GM18511 (cell line): ENCODE measurements around the gene RPP40.
A peak's percentile ranks its signal among the peaks of the same experiment; 100 is the strongest.
"Not testable (repeated sequence)": the region's sequence is repeated elsewhere in the genome, so short reads cannot be mapped to it uniquely, and the experiment has no call there.

ENCODE experiments used
- ATAC-seq: cut with Tn5 transposase; IDR thresholded peaks from one replicate; pipeline ENCODE4 v1.9.1; 2021; ENCODE audit warnings: mild to moderate bottlenecking, moderate library complexity; ENCODE audit not compliant: unreplicated experiment

The RPP40 gene

DNA sequence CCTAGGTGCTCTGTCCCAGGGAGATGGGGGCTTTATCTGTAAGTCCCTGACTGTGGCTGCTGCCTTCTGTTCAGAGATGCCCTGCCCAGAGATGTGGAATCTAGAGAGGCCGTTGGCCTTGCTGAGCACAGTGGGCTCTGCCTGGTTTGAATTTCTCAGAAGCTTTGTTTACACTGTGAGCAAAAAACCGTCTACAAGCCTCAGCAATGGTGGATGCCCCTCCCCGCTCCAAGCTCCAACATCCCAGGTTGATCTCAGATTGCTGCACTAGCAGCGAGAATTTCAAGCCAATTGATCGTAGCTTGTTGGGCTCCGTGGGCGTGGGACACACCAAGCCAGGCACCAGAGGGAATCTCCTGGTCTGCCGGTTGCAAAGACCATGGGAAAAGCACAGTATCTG, 16.3 kb upstream of the RPP40 start:
- no peak for ATAC-seq

DNA sequence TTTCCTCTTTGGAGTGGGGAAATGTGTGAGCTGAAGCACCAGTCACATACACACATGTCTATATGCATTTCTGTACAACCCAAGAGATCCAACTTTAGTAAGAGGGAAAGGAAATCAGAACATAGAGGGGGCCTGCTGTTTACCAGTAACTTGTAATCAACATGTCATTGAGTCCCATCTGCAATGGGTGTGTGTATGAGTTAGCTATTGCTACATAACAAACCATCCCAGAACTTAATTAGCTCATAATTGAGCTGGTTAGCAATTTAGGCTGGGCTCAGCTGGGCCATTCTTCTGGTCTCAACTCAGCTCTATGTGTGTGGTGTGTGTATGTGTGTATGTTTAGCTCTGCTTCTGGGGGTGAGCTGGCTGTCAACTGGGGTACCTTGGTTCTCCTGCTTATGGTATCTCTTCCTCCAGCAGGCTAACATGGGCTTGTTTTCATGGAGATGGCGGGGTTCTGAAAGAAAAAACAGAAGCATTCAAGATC, 10.3 kb upstream of the RPP40 start:
- ATAC-seq, result no peak

- ATAC-seq, result no peak
These were observed 8.7 kb upstream of the RPP40 start for GRCh38 chr6:5012519-5012918.

DNA sequence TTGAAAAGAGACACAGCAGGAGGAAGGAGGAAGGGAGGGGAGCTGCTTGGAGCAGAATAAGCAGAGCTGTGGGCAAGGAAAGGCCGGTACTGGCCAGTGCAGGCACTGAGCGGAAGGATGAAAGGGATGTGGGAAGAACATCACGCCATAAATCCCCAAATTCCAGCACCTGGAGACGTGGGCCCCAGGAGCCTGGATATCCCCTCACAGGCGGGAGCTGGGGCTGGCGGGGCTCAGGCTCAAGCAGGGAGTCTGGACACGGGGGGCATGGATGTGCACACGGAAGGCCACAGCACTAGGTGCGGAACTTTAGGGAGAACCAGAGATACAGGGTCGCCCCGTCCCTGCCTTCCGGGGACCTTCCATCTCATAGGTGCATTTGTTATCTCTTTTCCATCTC, 7.5 kb upstream of the RPP40 start:
- no peak for ATAC-seq

DNA sequence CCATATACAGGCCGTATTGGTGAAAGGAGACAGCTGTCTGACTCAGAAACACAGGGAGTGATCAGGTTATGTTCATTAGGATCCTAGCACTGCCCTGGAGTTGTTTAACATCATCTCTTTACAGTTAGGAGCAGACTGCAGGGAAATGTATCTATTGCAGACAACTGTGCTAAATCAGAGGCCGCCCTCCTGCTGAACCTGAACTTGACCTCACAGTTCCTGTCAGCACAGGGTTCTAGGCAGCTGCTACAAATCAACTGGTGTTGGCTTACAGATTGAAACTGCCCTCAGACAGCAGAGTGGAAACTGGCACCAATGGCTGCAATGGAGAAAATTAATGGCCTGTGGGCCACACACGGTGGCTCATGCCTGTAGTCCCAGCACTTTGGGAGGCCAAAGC, 3.7 kb upstream of the RPP40 start:
- ATAC-seq, result no peak

GRCh38 chr6:5006222-5006621, 2.4 kb upstream of the RPP40 start:
- ATAC-seq, result no peak

DNA sequence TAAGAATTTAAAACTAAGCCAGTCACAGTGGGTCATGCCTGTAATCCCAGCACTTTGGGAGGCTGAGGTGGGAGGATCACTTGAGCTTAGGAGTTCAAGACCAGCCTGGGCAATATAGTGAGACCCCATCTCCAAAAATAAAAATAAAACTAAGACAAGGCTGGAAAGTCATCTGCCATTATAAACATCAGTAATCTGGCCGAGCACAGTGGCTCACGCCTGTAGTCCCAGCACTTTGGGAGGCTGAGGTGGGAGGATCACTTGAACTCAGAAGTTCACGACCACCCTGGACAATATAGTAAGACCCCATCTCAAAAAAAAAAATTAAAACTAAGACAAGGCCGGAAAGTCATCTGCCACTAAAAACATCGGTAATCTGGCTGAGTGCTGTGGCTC, 1.2 kb upstream of the RPP40 start:
- not testable (repeated sequence) for ATAC-seq

DNA sequence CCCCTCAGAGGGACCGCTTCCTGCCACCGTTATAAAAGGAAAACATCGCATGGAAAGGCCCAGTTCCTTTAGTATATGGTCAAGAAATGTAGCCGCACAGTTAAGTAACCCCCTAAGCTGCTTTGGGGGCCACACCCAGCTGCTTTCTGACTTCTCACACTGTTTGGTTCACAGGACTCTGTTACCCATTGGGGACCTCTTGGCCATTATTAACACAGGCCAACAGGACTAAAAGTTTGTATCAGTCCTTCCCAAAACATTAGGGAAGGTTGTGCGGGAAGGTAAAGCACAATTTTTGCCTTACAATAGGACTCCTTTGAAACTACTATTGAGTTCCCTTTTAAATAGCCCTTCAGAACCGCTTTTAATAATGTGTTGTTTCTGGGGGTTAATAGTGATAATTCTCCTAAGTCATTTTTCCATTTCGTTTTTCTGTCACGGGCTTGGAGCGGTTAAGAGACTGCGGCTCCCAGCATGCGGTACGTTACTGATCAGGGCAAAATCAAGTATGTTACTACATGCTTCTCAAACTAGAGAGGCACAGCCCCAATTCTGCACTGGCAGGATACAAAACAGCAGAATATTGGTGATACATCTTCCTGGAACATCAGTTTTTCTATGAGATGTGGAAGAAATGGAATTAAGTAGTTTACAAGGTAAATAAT, 668 bp upstream of the RPP40 start:
- peak; percentile 3 for ATAC-seq

- no peak for ATAC-seq
These were observed 4.3 kb downstream of the RPP40 start for GRCh38 chr6:4999586-4999985.

DNA sequence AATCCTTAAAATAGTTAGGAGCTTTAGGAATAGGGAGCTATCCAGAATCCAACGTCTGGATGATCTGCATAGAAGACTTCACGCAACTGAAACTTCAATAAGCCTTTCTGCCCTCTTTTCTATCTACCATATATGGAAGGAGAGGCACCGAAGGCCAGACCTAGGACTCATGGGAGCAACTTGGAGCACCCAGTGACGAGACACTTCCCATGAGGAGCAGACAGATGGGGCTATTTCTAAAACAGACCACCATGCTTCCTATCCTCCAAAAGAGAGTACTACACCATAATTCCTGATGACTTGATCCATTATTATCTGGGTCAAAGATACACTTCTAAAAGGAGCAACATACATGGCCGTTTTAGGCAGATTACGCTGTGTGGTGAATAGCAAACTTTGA, 6.0 kb downstream of the RPP40 start:
- ATAC-seq, result no peak

DNA sequence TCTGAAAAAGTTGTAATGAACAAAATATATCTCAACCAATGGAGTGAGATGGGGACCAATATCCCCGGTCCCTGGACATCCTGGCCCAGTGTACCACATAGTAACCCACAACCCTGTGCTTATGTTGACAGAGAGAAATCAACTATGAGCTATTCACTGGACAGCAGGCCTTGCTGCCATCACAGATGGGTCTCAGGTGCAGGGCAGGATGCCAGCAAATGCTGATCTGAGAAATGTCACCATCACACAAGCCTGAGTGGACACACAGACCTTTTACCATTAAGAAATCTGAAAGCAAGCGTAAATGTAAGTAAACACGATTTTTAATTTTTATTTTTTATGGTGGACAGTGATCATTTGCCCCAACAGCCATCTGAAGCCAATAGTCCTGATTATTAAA, 9.1 kb downstream of the RPP40 start:
- no peak for ATAC-seq

DNA sequence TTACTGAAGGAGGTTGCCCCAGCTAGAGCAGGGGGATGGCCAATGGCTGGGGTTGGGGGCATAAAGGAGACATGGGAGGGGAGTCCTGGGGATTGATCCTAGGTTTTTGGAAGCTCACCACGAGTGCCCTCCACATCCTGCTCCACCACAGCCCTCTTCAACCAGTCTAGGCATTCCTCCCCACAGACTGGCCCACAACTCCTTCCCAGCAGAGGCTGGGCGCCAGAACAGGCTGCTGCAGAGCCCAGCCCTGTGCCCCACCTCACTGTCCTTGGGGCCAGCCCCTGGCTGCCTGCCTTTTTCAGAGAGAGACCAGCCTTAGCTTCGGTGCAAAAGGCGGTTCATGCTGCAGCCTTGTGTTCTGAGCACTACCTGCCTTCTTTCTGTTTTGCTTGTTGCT, 16.4 kb downstream of the RPP40 start:
- no peak for ATAC-seq

GRCh38 chr6:4986999-4987398, 16.8 kb downstream of the RPP40 start:
- ATAC-seq, result no peak

- ATAC-seq, result no peak
These were observed 20.5 kb downstream of the RPP40 start for GRCh38 chr6:4983322-4983721.

DNA sequence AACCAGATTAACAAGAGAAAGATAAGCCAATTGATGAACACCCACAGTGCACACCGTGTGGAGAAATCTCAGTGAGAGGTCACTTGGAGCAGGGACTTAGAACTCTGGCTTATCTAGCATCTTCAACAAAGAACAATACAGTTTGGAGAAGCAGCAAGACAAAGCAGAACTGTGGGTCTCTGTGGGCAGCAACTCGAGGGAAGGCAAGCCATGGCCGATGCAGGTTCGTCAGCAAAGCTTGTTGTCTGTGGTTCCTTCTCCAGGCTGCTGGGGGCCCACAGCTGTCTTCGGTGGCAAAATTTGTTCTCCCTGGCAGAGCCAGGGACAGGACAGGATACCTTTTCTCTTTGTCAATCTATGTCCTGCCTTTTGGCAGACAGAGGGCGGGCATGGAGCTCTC, 22.1 kb downstream of the RPP40 start:
- ATAC-seq, result no peak

GRCh38 chr6:4979426-4979825, 24.4 kb downstream of the RPP40 start:
- no peak for ATAC-seq

GRCh38 chr6:4977468-4977867, 26.4 kb downstream of the RPP40 start:
- no peak for ATAC-seq

GRCh38 chr6:4975506-4975905, 28.3 kb downstream of the RPP40 start:
- ATAC-seq, result no peak

DNA sequence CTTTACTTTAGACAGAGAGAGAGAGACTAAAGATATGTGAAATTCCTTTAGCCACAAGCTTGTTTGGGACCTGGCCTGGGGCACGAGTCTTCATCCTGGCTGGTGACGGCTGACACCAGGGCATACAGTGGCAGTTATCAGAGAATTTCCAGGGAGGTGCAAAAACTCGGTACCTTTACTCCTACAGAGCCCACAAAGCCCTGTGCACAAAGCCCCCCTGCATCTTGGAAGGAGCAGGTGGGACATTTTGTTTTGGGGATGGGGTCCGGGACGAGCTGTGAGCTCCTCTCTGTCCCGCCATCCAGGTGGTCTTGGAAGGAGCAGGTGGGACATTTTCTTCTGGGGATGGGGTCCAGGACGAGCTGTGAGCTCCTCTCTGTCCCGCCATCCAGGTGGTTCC, 28.9 kb downstream of the RPP40 start:
- no peak for ATAC-seq

- ATAC-seq, result no peak
These were observed 29.7 kb downstream of the RPP40 start for GRCh38 chr6:4973982-4974745.

GRCh38 chr6:4973415-4973814, 30.4 kb downstream of the RPP40 start:
- ATAC-seq, result no peak

DNA sequence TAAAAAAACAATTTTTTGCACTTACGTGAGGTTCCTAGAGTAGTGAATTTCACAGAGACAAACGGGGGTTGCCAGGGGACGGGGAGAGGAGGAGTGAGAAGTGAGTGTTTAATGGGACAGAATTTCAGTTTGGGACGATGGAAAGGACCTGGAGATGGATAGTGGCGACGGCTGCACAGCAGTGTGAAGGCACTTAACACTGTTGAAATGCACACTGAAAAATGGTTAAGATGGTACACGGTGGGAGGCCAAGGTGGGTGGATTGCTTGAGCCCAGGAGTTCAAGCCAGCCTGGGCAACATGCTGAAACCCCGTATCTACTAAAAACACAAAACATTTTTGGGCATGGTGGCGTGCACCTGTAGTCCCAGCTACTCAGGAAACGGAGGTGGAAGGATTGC, 31.4 kb downstream of the RPP40 start:
- ATAC-seq, result no peak

- no peak for ATAC-seq
These were observed 32.0 kb downstream of the RPP40 start for GRCh38 chr6:4971851-4972250.
